Rectal smooth muscle tissue (tissue), 1 donor: ENCODE measurements around the gene SERPINE3.

Experiments used
- H3K27ac ChIP-seq: one replicate; pipeline ENCODE4 v1.7.0; 2013; ENCODE audit warnings: low read depth, low read length, inconsistent platforms
- H3K27me3 ChIP-seq: one replicate; pipeline ENCODE4 v1.7.0; 2013; ENCODE audit warnings: low read length; ENCODE audit not compliant: control insufficient read depth, insufficient read depth
- H3K36me3 ChIP-seq: one replicate; pipeline ENCODE4 v1.7.0; 2013; ENCODE audit warnings: low read length; ENCODE audit not compliant: control insufficient read depth, insufficient read depth
- H3K4me1 ChIP-seq: one replicate; pipeline ENCODE4 v1.7.0; 2013; ENCODE audit warnings: low read length; ENCODE audit not compliant: control insufficient read depth, insufficient read depth
- H3K4me3 ChIP-seq: one replicate; pipeline ENCODE4 v1.7.0; 2013; ENCODE audit warnings: low read length
- H3K9ac ChIP-seq: one replicate; pipeline ENCODE4 v1.7.0; 2013; ENCODE audit warnings: low read length

Gene SERPINE3

DNA sequence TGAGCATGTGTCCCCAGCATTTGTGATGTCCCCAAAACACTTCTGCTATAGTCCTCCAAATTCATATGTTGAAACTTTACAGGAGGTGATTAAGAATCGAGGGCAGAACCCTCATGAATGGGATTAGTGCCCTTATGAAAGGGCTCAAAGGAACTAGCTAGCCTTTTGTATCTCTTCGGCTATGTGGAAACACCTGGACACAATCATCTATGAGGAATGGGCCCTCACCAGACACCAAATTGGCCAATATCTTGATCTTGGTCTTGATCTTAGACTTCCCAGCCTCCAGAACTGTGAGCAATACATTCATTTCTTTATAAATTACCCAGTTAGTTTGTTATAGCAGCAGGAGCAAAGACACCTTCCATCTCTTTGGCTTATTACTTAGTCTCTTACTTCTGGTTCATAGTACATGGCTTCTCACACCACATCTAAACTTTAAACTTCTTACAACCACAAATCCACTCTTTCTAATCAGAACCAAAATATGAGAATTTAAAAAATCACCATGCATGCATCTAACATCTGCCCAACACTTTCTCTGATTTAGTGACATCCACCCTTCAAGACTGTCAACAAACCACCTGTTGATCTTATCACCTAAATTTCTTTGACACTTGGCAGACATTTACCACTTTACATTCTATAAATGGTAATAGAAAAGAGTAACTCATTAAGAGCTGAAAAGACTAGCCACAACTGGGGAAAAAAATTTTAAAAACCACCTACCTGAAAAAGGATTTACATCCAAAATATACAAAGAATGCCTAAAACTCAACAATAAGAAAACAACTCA is 6.7 kb upstream of the SERPINE3 start:
- Histone ChIP-seq H3K9ac (no peak overlapping the region), H3K27ac (no peak overlapping the region), H3K27me3 (no peaks in the 10 kb centered on the region), H3K4me3 (no peak overlapping the region), H3K4me1 (no peaks in the 10 kb centered on the region), H3K36me3 (no peaks in the 10 kb centered on the region)

DNA sequence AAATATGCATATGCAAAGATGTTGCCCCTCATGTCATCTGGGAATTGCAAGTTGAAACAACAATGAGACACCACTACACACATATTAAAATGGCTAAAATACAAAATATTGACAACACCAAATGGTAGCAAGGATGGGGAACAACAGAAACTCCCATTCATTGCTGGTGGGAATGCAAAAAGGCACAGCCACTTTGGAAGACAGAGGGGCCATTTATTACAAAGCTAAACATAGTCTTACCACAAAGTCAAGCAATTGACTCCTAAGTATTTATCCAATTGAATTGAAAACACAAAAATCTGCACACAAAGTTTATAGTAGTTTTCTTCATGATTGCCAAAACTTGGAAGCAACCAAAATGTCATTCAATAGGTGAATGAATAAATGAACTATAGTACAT is 6.1 kb upstream of the SERPINE3 start:
- Histone ChIP-seq H3K27ac (no peak overlapping the region), H3K9ac (no peak overlapping the region), H3K36me3 (no peaks in the 10 kb centered on the region), H3K27me3 (no peaks in the 10 kb centered on the region), H3K4me1 (no peaks in the 10 kb centered on the region), H3K4me3 (no peak overlapping the region)

- no peak overlapping the region for H3K27ac ChIP-seq
- H3K36me3 ChIP-seq, result no peaks in the 10 kb centered on the region
- no peak overlapping the region for H3K4me3 ChIP-seq
- no peak overlapping the region for H3K9ac ChIP-seq
- no peaks in the 10 kb centered on the region for H3K27me3 ChIP-seq
- H3K4me1 ChIP-seq, result no peaks in the 10 kb centered on the region
Observed at GRCh38 chr13:51333826-51334225, 5.7 kb upstream of the SERPINE3 start.

- no peak overlapping the region for H3K27ac ChIP-seq
- H3K9ac ChIP-seq, result no peak overlapping the region
- no peaks in the 10 kb centered on the region for H3K27me3 ChIP-seq
- no peaks in the 10 kb centered on the region for H3K4me1 ChIP-seq
- no peaks in the 10 kb centered on the region for H3K36me3 ChIP-seq
- H3K4me3 ChIP-seq, result no peak overlapping the region
Observed at GRCh38 chr13:51336746-51337145, 2.7 kb upstream of the SERPINE3 start.

- Histone ChIP-seq H3K36me3 (no peaks in the 10 kb centered on the region), H3K27ac (no peak overlapping the region), H3K4me3 (no peak overlapping the region), H3K9ac (no peak overlapping the region), H3K27me3 (no peaks in the 10 kb centered on the region), H3K4me1 (no peaks in the 10 kb centered on the region)
Observed at GRCh38 chr13:51339952-51340732, 651 bp downstream of the SERPINE3 start.

GRCh38 chr13:51341232-51341631 is 1.7 kb downstream of the SERPINE3 start:
- Histone ChIP-seq H3K27me3 (no peaks in the 10 kb centered on the region), H3K9ac (no peak overlapping the region), H3K4me3 (no peak overlapping the region), H3K36me3 (no peaks in the 10 kb centered on the region), H3K27ac (no peak overlapping the region), H3K4me1 (no peaks in the 10 kb centered on the region)

- Histone ChIP-seq H3K9ac (no peak overlapping the region), H3K4me3 (no peak overlapping the region), H3K27ac (no peak overlapping the region), H3K36me3 (no peaks in the 10 kb centered on the region), H3K4me1 (no peaks in the 10 kb centered on the region), H3K27me3 (no peaks in the 10 kb centered on the region)
Observed at GRCh38 chr13:51341791-51342190, 2.3 kb downstream of the SERPINE3 start.

DNA sequence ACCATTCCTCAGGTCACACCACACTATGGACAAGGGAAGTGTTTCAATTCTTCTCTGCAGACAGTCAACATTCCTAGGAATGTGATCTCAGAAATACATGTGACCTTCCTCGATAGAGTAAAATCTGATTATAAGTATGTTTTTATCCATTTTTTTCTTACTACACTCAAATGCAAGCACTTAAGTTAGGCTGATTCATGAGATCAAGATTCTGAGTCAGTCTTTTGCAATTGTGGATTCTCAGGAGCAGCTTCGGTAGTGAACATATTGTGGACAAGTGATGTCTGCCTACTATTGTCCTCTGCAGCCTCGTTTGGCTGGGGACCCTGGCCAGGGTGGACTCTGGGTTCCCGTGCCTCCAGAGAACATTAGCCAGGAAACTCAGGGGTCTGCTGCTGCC is 3.2 kb downstream of the SERPINE3 start:
- no peaks in the 10 kb centered on the region for H3K27me3 ChIP-seq
- H3K9ac ChIP-seq, result no peak overlapping the region
- H3K4me1 ChIP-seq, result no peaks in the 10 kb centered on the region
- H3K36me3 ChIP-seq, result no peaks in the 10 kb centered on the region
- H3K4me3 ChIP-seq, result no peak overlapping the region
- no peak overlapping the region for H3K27ac ChIP-seq

GRCh38 chr13:51343475-51343874 is 4.0 kb downstream of the SERPINE3 start:
- H3K27ac ChIP-seq, result no peak overlapping the region
- no peaks in the 10 kb centered on the region for H3K36me3 ChIP-seq
- no peaks in the 10 kb centered on the region for H3K4me1 ChIP-seq
- no peak overlapping the region for H3K4me3 ChIP-seq
- no peak overlapping the region for H3K9ac ChIP-seq
- H3K27me3 ChIP-seq, result no peaks in the 10 kb centered on the region

GRCh38 chr13:51346397-51346796 is 6.9 kb downstream of the SERPINE3 start:
- Histone ChIP-seq H3K9ac (no peak overlapping the region), H3K4me3 (no peak overlapping the region), H3K4me1 (no peaks in the 10 kb centered on the region), H3K27me3 (no peaks in the 10 kb centered on the region), H3K27ac (no peak overlapping the region), H3K36me3 (no peaks in the 10 kb centered on the region)

DNA sequence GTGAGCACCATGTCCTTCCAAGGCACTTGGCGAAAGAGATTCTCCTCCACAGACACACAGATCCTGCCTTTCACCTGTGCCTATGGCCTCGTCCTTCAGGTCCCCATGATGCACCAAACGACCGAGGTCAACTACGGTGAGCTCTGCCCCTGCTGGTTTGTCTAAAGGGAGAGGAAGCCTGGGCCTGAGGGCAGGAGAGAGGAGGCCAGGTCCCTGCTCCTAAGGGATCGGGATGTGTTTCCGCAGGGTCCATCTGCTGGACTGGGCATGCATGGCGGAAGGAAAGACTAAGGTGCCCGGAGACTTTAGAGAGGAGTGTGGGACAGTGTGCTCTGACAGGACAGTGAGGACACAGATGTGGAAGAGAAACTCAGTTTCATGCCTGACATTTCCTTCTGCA is 7.6 kb downstream of the SERPINE3 start:
- Histone ChIP-seq H3K36me3 (no peaks in the 10 kb centered on the region), H3K9ac (no peak overlapping the region), H3K4me1 (no peaks in the 10 kb centered on the region), H3K27me3 (no peaks in the 10 kb centered on the region), H3K27ac (no peak overlapping the region), H3K4me3 (no peak overlapping the region)

DNA sequence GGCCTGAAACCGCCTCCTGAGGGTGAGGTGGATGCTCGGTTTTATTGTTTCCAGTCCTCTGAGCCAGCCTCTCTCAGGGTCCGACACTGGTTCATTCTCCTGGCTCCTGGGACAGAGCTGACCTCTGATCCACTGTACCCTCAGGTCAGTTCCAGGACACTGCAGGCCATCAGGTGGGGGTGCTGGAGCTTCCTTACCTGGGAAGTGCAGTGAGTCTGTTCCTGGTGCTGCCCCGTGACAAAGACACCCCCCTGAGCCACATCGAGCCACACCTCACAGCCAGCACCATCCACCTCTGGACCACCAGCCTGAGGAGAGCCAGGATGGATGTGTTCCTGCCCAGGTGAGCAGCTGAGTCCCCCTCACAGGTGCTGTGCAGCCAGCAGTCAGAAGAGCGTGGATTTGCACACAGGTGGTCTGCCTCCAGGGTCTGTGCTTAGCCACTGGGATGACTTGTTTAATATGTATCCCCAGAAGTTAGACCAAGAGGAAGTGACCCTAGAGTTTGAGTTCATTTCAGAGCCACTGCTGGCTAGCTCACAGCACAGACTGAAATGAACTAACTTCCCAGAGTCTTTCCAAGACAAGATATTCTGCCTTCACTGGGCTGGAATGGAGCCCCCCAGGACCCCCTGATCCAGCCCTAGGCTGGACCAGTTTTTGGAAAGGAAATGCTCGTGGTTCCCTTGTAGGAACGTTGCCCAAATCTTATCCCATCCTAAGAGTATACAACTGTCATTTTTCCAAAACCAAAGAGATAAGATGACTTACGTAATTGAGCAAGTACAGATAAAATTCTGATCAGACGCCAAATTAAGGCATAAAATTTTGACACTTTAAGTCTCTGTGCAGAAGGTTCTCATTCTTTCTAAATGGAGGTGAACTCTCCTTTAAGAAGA is 8.8 kb downstream of the SERPINE3 start:
- Histone ChIP-seq H3K36me3 (no peaks in the 10 kb centered on the region), H3K27me3 (no peaks in the 10 kb centered on the region), H3K4me3 (no peak overlapping the region), H3K27ac (no peak overlapping the region), H3K4me1 (no peaks in the 10 kb centered on the region), H3K9ac (no peak overlapping the region)
